IgD-negative memory B cell (primary cell): Measurements from ENCODE around the gene ZFP36. TPM values are rescaled to one million over a fixed set of nuclear protein-coding genes. Genes with fewer than 3 reads are reported as not detected.

Experiments used
- H3K27ac Mint-ChIP-seq, 3 donors: one replicate each; pipeline ENCODE4 v1.8.0; 2020 to 2022; ENCODE audit warnings: mild to moderate bottlenecking in 3 of 3, mixed read lengths in 3 of 3, moderate library complexity in 1 of 3
- H3K27me3 Mint-ChIP-seq: one replicate; pipeline ENCODE4 v1.8.0; 2021; ENCODE audit warnings: mixed read lengths
- H3K36me3 Mint-ChIP-seq: one replicate; pipeline ENCODE4 v1.8.0; 2020; ENCODE audit warnings: mild to moderate bottlenecking, mixed read lengths
- H3K4me1 Mint-ChIP-seq, 3 donors: one replicate each; pipeline ENCODE4 v1.8.0; 2020 to 2022; ENCODE audit warnings: mixed read lengths in 3 of 3, mild to moderate bottlenecking in 1 of 3
- H3K4me3 Mint-ChIP-seq, 4 donors: one replicate each; pipeline ENCODE4 v1.8.0; 2020 to 2022; ENCODE audit warnings: mild to moderate bottlenecking in 4 of 4, mixed read lengths in 4 of 4, moderate library complexity in 3 of 4
- H3K9me3 Mint-ChIP-seq, 3 donors: one replicate each; pipeline ENCODE4 v1.8.0; 2020 to 2021; ENCODE audit warnings: mixed read lengths in 3 of 3, mild to moderate bottlenecking in 1 of 3
- polyA plus RNA-seq: library from polyadenylated mRNA; unstranded; fragments of 300-500 nt; fragmentation: Illumina TruSeq; gene quantifications from one replicate; pipeline ENCODE4 v1.2.3, GENCODE V29; 2021

ZFP36 gene
- polyA plus RNA-seq, 1 donor from 2014 or later, result 579 TPM

- Mint-ChIP-seq H3K27me3 (no peaks in the 10 kb centered on the region), H3K4me1 (peaks cover 28 to 39% (median 38%) of the 10 kb centered on the region in 3 donors)
These were observed 9.0 kb upstream of the ZFP36 start for GRCh38 chr19:39397360-39398296.

GRCh38 chr19:39398297-39398864, 8.3 kb upstream of the ZFP36 start:
- Mint-ChIP-seq H3K4me3 (peak overlapping the region in 2 of 4 donors; percentile 84 to 89), H3K36me3 (peaks cover 4% of the 10 kb centered on the region), H3K27me3 (no peaks in the 10 kb centered on the region), H3K4me1 (peaks cover 28 to 39% (median 37%) of the 10 kb centered on the region in 3 donors), H3K27ac (peak overlapping the region; percentile 93 to 100 (median 95)), H3K9me3 (no peaks in the 10 kb centered on the region)

More at GRCh38 chr19:39397360-39398296, 9.0 kb upstream of the ZFP36 start:
- H3K27ac Mint-ChIP-seq, result peak overlapping the region; percentile 93 to 100 (median 95)
- H3K36me3 Mint-ChIP-seq, result peaks cover 4% of the 10 kb centered on the region
- peak overlapping the region; percentile 4 to 89 (median 58) for H3K4me3 Mint-ChIP-seq
- H3K9me3 Mint-ChIP-seq, result no peaks in the 10 kb centered on the region

DNA sequence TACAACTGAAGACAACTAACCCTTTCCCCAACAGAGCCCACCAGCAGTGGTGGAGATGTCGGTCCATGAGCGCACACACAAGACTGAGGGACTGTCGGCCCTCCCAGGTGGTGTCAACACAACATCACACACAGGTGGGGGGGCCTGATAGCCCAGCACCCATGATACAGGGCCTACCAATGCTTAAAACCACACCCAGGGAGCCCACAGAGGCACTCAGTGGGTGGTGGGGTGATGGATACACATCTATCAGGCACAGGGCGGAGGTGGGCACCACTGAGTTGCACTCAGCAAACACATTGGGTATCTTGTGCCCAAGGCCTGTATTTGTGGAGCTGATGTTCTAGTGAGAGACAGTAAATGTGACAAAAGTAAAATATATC, 7.0 kb upstream of the ZFP36 start:
- Mint-ChIP-seq H3K4me3 (peak overlapping the region in 3 of 4 donors; percentile 78 to 97 (median 79)), H3K4me1 (peaks cover 34 to 41% (median 40%) of the 10 kb centered on the region in 3 donors), H3K36me3 (peaks cover 4% of the 10 kb centered on the region), H3K27me3 (no peaks in the 10 kb centered on the region), H3K9me3 (no peaks in the 10 kb centered on the region), H3K27ac (peak overlapping the region; percentile 89 to 100 (median 100))

GRCh38 chr19:39400061-39400460, 6.6 kb upstream of the ZFP36 start:
- peak overlapping the region; percentile 89 to 100 (median 100) for H3K27ac Mint-ChIP-seq
- peaks cover 4% of the 10 kb centered on the region for H3K36me3 Mint-ChIP-seq
- peak overlapping the region; percentile 12 to 97 (median 78) for H3K4me3 Mint-ChIP-seq
- H3K9me3 Mint-ChIP-seq, result no peaks in the 10 kb centered on the region
- no peaks in the 10 kb centered on the region for H3K27me3 Mint-ChIP-seq
- peaks cover 34 to 44% (median 43%) of the 10 kb centered on the region in 3 donors for H3K4me1 Mint-ChIP-seq

DNA sequence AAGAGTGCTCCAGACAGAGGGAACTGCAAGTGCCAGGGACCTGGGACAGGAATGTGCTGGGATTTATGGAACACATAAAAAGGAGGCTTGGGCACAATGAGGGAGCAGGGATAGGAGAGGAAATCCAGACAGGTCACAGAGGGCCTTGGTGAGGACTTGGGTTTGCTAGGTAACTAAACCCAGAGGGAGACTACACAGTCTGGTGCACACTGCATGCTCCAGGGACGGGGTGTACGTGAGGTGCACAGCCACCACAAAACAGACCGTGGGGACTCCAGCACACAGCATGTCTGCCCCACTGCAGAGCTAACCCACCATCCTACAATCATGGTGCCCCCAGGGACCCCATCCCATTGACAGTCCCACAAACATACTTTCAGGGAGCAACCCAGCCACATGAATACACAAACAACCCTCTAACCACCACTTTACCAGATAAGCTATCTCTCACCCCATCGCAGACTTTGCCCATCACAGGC, 5.5 kb upstream of the ZFP36 start:
- no peaks in the 10 kb centered on the region for H3K9me3 Mint-ChIP-seq
- peak overlapping the region; percentile 81 to 97 (median 94) for H3K4me3 Mint-ChIP-seq
- H3K4me1 Mint-ChIP-seq, result peaks cover 38 to 49% (median 48%) of the 10 kb centered on the region in 3 donors
- H3K27me3 Mint-ChIP-seq, result no peaks in the 10 kb centered on the region
- peaks cover 3% of the 10 kb centered on the region for H3K36me3 Mint-ChIP-seq
- peak overlapping the region; percentile 97 to 100 (median 100) for H3K27ac Mint-ChIP-seq

DNA sequence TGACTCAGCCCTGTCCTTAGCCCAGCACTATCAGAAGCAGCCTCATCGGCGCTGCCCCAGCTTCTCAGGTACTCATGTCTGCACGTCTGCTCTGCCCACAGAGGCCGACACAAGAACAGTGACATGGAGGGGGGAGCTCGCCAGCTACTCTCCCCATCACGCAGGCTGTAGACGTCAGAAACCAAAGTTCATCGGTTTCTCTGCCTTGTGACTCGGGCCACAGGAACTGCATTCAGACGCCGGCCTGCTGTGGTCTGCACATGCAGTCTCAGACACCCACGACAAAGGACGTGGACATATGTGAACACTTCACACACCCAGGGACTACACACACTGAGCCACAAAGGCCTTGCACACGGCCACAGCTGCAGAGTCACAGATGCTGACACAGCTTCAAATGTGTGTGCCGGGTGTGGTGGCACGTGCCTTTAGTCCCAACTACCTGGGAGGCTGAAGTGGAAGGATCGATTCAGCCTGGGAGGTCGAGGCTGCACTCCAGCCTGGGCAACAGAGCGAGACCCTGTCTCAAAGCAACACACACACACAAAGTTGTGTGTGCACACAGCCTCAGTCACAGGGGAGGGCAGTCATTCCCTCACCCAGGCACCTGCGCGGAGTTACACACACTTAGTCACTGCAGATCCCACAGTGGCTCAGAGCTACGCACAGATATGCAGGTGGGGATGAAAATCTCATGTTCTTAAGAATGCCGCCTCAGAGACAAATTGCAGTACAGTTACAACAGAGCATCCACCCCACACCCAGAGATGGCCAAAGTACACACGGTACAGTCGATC, 4.9 kb upstream of the ZFP36 start:
- Mint-ChIP-seq H3K27ac (peak overlapping the region; percentile 97 to 100 (median 100)), H3K9me3 (no peaks in the 10 kb centered on the region), H3K36me3 (peaks cover 3% of the 10 kb centered on the region), H3K4me3 (peak overlapping the region; percentile 81 to 97 (median 94)), H3K4me1 (peaks cover 38 to 51% (median 50%) of the 10 kb centered on the region in 3 donors), H3K27me3 (no peaks in the 10 kb centered on the region)

DNA sequence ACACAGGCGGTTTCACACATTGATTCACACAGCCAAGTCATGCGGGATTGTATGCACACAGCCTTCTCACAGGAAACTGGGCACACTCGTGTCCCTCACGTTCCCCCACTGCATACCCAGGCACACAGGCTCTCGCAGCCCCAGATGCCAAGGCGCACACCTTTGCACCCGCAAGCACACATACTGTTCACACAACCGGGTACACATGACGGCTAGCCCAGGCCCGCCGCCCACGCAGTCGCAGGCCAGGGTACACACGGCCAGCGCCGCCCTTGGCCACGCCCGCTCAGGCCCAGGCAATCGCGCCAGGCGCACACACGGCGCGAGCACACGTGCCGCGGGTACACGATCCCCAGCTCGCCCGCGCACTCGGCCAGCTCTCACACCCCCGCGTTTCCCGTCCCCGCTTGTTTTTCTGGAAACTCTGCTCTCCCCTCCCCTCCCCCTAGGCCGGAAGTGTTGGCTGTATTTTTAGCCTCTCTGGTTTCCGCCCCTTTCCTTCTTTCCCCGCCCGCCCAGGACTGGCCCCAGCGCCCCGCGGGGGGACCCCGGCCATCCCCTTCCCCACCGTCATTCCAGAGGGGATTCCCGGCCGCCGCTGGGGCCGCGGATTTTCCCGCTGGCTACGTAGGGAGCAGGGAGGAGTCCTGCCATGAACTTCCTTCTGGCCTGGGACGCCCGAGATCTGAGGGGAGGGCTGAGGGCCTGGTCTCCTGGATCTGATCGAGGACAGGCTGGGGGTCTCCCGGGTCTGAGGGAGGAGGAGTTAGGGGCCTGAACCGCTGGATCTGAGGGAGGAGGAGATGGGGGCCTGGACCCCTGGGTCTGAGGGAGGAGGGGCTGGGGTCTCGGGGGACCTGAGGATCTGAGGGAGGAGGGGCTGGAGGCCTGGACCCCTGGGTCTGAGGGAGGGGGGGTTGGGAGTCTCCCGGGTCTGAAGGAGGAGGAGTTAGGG, 4.0 kb upstream of the ZFP36 start:
- Mint-ChIP-seq H3K4me1 (peaks cover 35 to 48% (median 47%) of the 10 kb centered on the region in 3 donors), H3K27ac (peak overlapping the region; percentile 97 to 100 (median 100)), H3K9me3 (no peaks in the 10 kb centered on the region), H3K4me3 (peak overlapping the region; percentile 81 to 97 (median 94)), H3K27me3 (no peaks in the 10 kb centered on the region), H3K36me3 (peaks cover 6% of the 10 kb centered on the region)

DNA sequence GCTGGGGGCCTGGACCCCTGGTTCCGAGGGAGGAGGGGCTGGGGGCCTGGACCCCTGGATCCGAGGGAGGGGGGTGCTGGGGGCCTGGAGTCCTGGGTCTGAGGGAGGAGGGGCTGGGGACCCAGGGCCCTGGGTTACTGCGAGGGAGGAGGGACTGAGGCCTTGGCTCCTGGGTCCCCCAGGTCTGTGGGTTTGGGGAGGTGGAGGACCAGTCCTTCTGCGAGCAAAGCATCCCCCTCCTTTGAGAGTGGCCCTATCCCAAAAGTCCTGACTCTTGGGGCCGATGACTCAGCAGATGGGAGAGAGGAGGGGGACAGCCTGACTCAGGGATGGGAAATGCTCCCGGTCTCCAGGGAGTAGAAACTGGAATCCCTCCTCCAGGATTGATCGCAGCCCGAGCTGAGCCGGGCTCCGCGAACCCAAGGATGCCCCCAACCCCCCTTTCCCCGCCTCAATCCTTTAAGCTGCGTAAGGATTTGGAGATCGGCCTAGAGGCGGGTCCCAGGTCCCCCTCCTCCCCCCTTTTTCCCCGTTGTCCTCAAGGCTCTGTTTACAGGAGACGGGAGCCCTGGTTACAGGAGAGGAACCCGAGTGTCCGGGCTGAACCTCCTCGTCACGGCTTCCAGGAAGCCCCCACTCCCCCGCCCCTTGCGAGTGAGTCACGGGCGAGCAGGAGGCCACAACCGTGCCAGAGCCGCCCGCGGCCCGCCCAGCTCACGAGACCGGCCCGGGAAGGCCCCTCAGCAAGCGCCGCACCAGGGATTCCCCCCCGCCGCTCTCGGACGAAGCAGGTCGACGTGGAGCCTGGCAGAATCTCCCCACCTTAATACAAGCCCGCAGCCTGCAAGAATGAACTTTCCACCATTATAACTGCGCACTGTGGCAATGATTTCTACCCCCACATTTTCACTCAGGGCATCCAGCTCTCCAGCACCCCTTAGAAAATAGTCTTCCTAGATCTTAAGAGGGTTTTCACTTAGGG, 3.0 kb upstream of the ZFP36 start:
- H3K36me3 Mint-ChIP-seq, result peaks cover 14% of the 10 kb centered on the region
- peak overlapping the region; percentile 81 to 97 (median 90) for H3K4me3 Mint-ChIP-seq
- H3K27me3 Mint-ChIP-seq, result no peaks in the 10 kb centered on the region
- peak overlapping the region; percentile 97 to 100 (median 100) for H3K27ac Mint-ChIP-seq
- H3K4me1 Mint-ChIP-seq, result peaks cover 30 to 42% (median 40%) of the 10 kb centered on the region in 3 donors
- no peaks in the 10 kb centered on the region for H3K9me3 Mint-ChIP-seq

DNA sequence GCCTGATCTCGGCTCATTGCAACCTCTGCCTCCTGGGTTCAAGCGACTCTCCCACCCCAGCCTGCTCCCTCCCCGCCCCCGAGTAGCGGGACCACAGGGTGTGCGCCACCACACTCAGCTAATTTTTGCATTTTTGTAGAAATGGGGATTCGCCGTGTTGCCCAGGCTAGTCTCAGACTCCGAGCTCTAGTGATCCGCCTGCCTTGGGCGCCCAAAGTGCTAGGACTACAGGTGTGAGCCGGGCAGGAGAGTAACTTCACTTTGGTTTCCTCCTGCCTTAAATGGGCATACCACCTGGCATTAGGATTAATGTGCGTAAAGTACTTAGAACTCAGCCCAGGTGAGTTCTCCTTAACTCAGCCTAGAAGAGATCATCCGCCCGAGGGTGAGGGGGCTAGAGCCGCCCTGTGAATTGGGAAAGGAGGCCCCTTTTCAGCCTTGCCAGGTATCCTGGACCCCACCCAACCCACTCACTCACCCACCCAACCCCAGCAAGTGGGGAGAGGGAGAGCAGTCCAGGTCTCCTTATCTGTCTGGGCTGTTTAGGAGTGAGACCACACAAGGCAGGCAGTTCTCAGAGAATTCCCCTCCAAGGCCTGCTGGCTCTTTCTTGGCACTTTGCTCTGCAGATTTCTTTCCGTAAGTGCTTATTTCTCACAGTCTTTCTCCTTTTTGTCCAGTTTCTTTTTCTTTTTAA, 1.2 kb upstream of the ZFP36 start:
- Mint-ChIP-seq H3K4me1 (peaks cover 21 to 35% (median 30%) of the 10 kb centered on the region in 3 donors), H3K27ac (peak overlapping the region; percentile 97 to 100 (median 100)), H3K9me3 (no peaks in the 10 kb centered on the region), H3K4me3 (peak overlapping the region; percentile 81 to 97 (median 93)), H3K27me3 (no peaks in the 10 kb centered on the region), H3K36me3 (peaks cover 17% of the 10 kb centered on the region)

- H3K27ac Mint-ChIP-seq, result peak overlapping the region; percentile 97 to 100 (median 100)
- peaks cover 17% of the 10 kb centered on the region for H3K36me3 Mint-ChIP-seq
- peaks cover 26 to 34% (median 34%) of the 10 kb centered on the region in 3 donors for H3K4me1 Mint-ChIP-seq
- H3K27me3 Mint-ChIP-seq, result no peaks in the 10 kb centered on the region
- H3K4me3 Mint-ChIP-seq, result peak overlapping the region; percentile 95 to 99 (median 96)
- H3K9me3 Mint-ChIP-seq, result no peaks in the 10 kb centered on the region
These were observed 540 bp upstream of the ZFP36 start for GRCh38 chr19:39405958-39406655.

- H3K27ac Mint-ChIP-seq, result peak overlapping the region; percentile 99 to 100 (median 100)
- H3K4me1 Mint-ChIP-seq, result peaks cover 28 to 34% (median 28%) of the 10 kb centered on the region in 3 donors
- H3K36me3 Mint-ChIP-seq, result peaks cover 19% of the 10 kb centered on the region
- peaks cover 0 to 2% (median 0%) of the 10 kb centered on the region in 3 donors for H3K9me3 Mint-ChIP-seq
- H3K27me3 Mint-ChIP-seq, result peaks cover 2% of the 10 kb centered on the region
- peak overlapping the region; percentile 95 to 99 (median 96) for H3K4me3 Mint-ChIP-seq
These were observed 688 bp downstream of the ZFP36 start for GRCh38 chr19:39407410-39407659.
